ENCODE measurements around the gene DAZAP2. TPM values are rescaled to one million over a fixed set of nuclear protein-coding genes. Genes with fewer than 3 reads are reported as not detected.

The DAZAP2 gene
- total RNA-seq, 4 donors from 2014 or later = 63.3 to 229 (median 192) TPM

- intact Hi-C loops (cut with DNase I; ENCODE audit: low total_unique reads) = no loop called here
- TF ChIP-seq POLR2A (IDR thresholded peaks at IDR 0.05) = no peak
- TF ChIP-seq CTCF (IDR thresholded peaks at IDR 0.05) = no peak
- no peak overlapping the region for H3K4me3 ChIP-seq
- no peaks in the 10 kb centered on the region for H3K27me3 ChIP-seq
- no peaks in the 10 kb centered on the region for H3K4me1 ChIP-seq
- H3K27ac ChIP-seq = no peak overlapping the region
- no peaks in the 10 kb centered on the region for H3K9me3 ChIP-seq
- H3K36me3 ChIP-seq = no peaks in the 10 kb centered on the region
- DNase-seq = no peak
These were observed 46.3 kb upstream of the DAZAP2 start for GRCh38 chr12:51192284-51192671.

GRCh38 chr12:51195841-51196240 is 42.8 kb upstream of the DAZAP2 start:
- Histone ChIP-seq H3K4me1 (no peaks in the 10 kb centered on the region), H3K27ac (no peak overlapping the region), H3K4me3 (no peak overlapping the region), H3K27me3 (no peaks in the 10 kb centered on the region), H3K9me3 (no peaks in the 10 kb centered on the region), H3K36me3 (no peaks in the 10 kb centered on the region)
- no peak for TF ChIP-seq CTCF (IDR thresholded peaks at IDR 0.05)
- no peak for TF ChIP-seq POLR2A (IDR thresholded peaks at IDR 0.05)
- no peak for DNase-seq
- intact Hi-C loops (cut with DNase I; ENCODE audit: low total_unique reads) = no loop called here

GRCh38 chr12:51196547-51196946 is 42.1 kb upstream of the DAZAP2 start:
- intact Hi-C loops (cut with DNase I; ENCODE audit: low total_unique reads) = no loop called here
- DNase-seq = no peak
- no peaks in the 10 kb centered on the region for H3K4me1 ChIP-seq
- no peaks in the 10 kb centered on the region for H3K27me3 ChIP-seq
- no peaks in the 10 kb centered on the region for H3K36me3 ChIP-seq
- no peaks in the 10 kb centered on the region for H3K9me3 ChIP-seq
- H3K27ac ChIP-seq = no peak overlapping the region
- no peak overlapping the region for H3K4me3 ChIP-seq
- TF ChIP-seq CTCF (IDR thresholded peaks at IDR 0.05) (no peak), POLR2A (IDR thresholded peaks at IDR 0.05) (no peak)

- no peaks in the 10 kb centered on the region for H3K9me3 ChIP-seq
- H3K36me3 ChIP-seq = no peaks in the 10 kb centered on the region
- no peak for DNase-seq
- H3K4me1 ChIP-seq = no peaks in the 10 kb centered on the region
- intact Hi-C loops (cut with DNase I; ENCODE audit: low total_unique reads) = no loop called here
- TF ChIP-seq CTCF (IDR thresholded peaks at IDR 0.05) (no peak), POLR2A (IDR thresholded peaks at IDR 0.05) (no peak)
- H3K27me3 ChIP-seq = no peaks in the 10 kb centered on the region
- no peak overlapping the region for H3K27ac ChIP-seq
- no peak overlapping the region for H3K4me3 ChIP-seq
These were observed 40.7 kb upstream of the DAZAP2 start for GRCh38 chr12:51197736-51198567.

- intact Hi-C loops (cut with DNase I; ENCODE audit: low total_unique reads) = no loop called here
- H3K4me3 ChIP-seq = no peak overlapping the region
- no peaks in the 10 kb centered on the region for H3K27me3 ChIP-seq
- no peak for DNase-seq
- no peak for TF ChIP-seq POLR2A (IDR thresholded peaks at IDR 0.05)
- no peak for TF ChIP-seq CTCF (IDR thresholded peaks at IDR 0.05)
- H3K36me3 ChIP-seq = no peaks in the 10 kb centered on the region
- H3K4me1 ChIP-seq = no peaks in the 10 kb centered on the region
- H3K9me3 ChIP-seq = no peaks in the 10 kb centered on the region
- H3K27ac ChIP-seq = no peak overlapping the region
These were observed 39.9 kb upstream of the DAZAP2 start for GRCh38 chr12:51198568-51199365.

Data from uterus (tissue), 4 donors.